Measurements from ENCODE around the gene CACFD1.
"Not testable (repeated sequence)": the region's sequence is repeated elsewhere in the genome, so short reads cannot be mapped to it uniquely, and the experiment has no call there.

CACFD1 gene

GRCh38 chr9:133445293-133445969 lies 14.3 kb upstream of the CACFD1 start:
- Histone ChIP-seq H3K9ac (peak overlapping the region in 1 of 11 experiments; percentile 10; a peak in 1 of 22 replicates), H3K4me3 (no peak overlapping the region), H4K20me1 (no peaks in the 10 kb centered on the region; a peak in 1 of 22 replicates), H3K36me3 (no peaks in the 10 kb centered on the region), H3K27me3 (no peaks in the 10 kb centered on the region), H3K4me1 (peaks cover 21 to 52% (median 36%) of the 10 kb centered on the region in 10 experiments), H3K9me3 (replicated peaks in 1 of 11) (no peaks in the 10 kb centered on the region), H3K27ac (no peak overlapping the region), H3K4me2 (0 out of 22 replicates have a peak overlapping the region, but pooled peaks of 1 of the 11 experiments have one; percentile 8)
- TF ChIP-seq Cebpa-rat (IDR thresholded peaks at IDR 0.05) = no peak

- no peaks in the 10 kb centered on the region; a peak in 1 of 22 replicates for H4K20me1 ChIP-seq
- TF ChIP-seq Cebpa-rat (IDR thresholded peaks at IDR 0.05) = no peak
- no peaks in the 10 kb centered on the region for H3K9me3 ChIP-seq (replicated peaks in 1 of 11)
- H3K27me3 ChIP-seq = no peaks in the 10 kb centered on the region
- no peaks in the 10 kb centered on the region for H3K36me3 ChIP-seq
- peaks cover 0 to 22% (median 5%) of the 10 kb centered on the region in 10 experiments; a peak in 12 of 20 replicates for H3K4me1 ChIP-seq
- no peak overlapping the region for H3K4me3 ChIP-seq
- H3K4me2 ChIP-seq = no peak overlapping the region
- H3K9ac ChIP-seq = no peak overlapping the region
- no peak overlapping the region for H3K27ac ChIP-seq
These were observed 11.2 kb upstream of the CACFD1 start for GRCh38 chr9:133448487-133448972.

- Histone ChIP-seq H3K4me3 (no peak overlapping the region), H3K27ac (no peak overlapping the region), H3K27me3 (no peaks in the 10 kb centered on the region), H3K36me3 (no peaks in the 10 kb centered on the region), H3K9me3 (replicated peaks in 1 of 11) (no peaks in the 10 kb centered on the region), H4K20me1 (peaks cover 0 to 8% (median 0%) of the 10 kb centered on the region in 11 experiments; a peak in 1 of 22 replicates), H3K4me1 (peaks cover 0 to 24% (median 13%) of the 10 kb centered on the region in 10 experiments; a peak in 15 of 20 replicates), H3K9ac (no peak overlapping the region), H3K4me2 (no peak overlapping the region)
- no peak for TF ChIP-seq Cebpa-rat (IDR thresholded peaks at IDR 0.05)
These were observed 10.0 kb upstream of the CACFD1 start for GRCh38 chr9:133449760-133450159.

- H3K4me1 ChIP-seq = peaks cover 0 to 27% (median 15%) of the 10 kb centered on the region in 10 experiments; a peak in 15 of 20 replicates
- H3K27ac ChIP-seq; H3K36me3 ChIP-seq; H3K9ac ChIP-seq; H3K4me2 ChIP-seq; H3K27me3 ChIP-seq; H4K20me1 ChIP-seq; H3K9me3 ChIP-seq (replicated peaks in 1 of 11); H3K4me3 ChIP-seq: not testable (repeated sequence)
These were observed 7.9 kb upstream of the CACFD1 start for GRCh38 chr9:133451865-133452264.

GRCh38 chr9:133452562-133452961 lies 7.2 kb upstream of the CACFD1 start:
- peaks cover 0 to 27% (median 17%) of the 10 kb centered on the region in 10 experiments; a peak in 15 of 20 replicates for H3K4me1 ChIP-seq
- H3K27ac ChIP-seq = no peak overlapping the region
- H4K20me1 ChIP-seq = peaks cover 0 to 8% (median 0%) of the 10 kb centered on the region in 11 experiments; a peak in 1 of 22 replicates
- no peak overlapping the region for H3K4me3 ChIP-seq
- H3K27me3 ChIP-seq = no peaks in the 10 kb centered on the region
- H3K9me3 ChIP-seq (replicated peaks in 1 of 11) = no peaks in the 10 kb centered on the region
- no peak overlapping the region for H3K9ac ChIP-seq
- no peak overlapping the region for H3K4me2 ChIP-seq
- TF ChIP-seq Cebpa-rat (IDR thresholded peaks at IDR 0.05) = no peak
- no peaks in the 10 kb centered on the region for H3K36me3 ChIP-seq

GRCh38 chr9:133453651-133454050 lies 6.1 kb upstream of the CACFD1 start:
- Histone ChIP-seq H3K4me2 (peak overlapping the region in 9 of 11 experiments; percentile 24 to 87 (median 67); a peak in 16 of 22 replicates), H3K9ac (no peak overlapping the region; a peak in 1 of 22 replicates), H3K27me3 (no peaks in the 10 kb centered on the region), H3K9me3 (replicated peaks in 1 of 11) (no peaks in the 10 kb centered on the region), H3K27ac (no peak overlapping the region), H3K4me1 (peaks cover under 1 to 29% (median 19%) of the 10 kb centered on the region in 10 experiments; a peak in 18 of 20 replicates), H3K4me3 (no peak overlapping the region), H3K36me3 (no peaks in the 10 kb centered on the region), H4K20me1 (peaks cover 0 to 8% (median 0%) of the 10 kb centered on the region in 11 experiments; a peak in 1 of 22 replicates)
- TF ChIP-seq Cebpa-rat (IDR thresholded peaks at IDR 0.05) = no peak

- no peaks in the 10 kb centered on the region for H3K36me3 ChIP-seq
- peaks cover 7 to 36% (median 26%) of the 10 kb centered on the region in 10 experiments for H3K4me1 ChIP-seq
- no peaks in the 10 kb centered on the region for H3K27me3 ChIP-seq
- no peak for TF ChIP-seq Cebpa-rat (IDR thresholded peaks at IDR 0.05)
- H3K4me3 ChIP-seq = no peak overlapping the region
- H3K9ac ChIP-seq = no peak overlapping the region; a peak in 1 of 22 replicates
- no peaks in the 10 kb centered on the region for H3K9me3 ChIP-seq (replicated peaks in 1 of 11)
- peak overlapping the region in 9 of 11 experiments; percentile 24 to 87 (median 67); a peak in 17 of 22 replicates for H3K4me2 ChIP-seq
- H3K27ac ChIP-seq = no peak overlapping the region
- peaks cover 0 to 8% (median 0%) of the 10 kb centered on the region in 11 experiments; a peak in 1 of 22 replicates for H4K20me1 ChIP-seq
These were observed 5.5 kb upstream of the CACFD1 start for GRCh38 chr9:133454325-133454724.

- Histone ChIP-seq H3K27ac (no peak overlapping the region), H4K20me1 (peaks cover 0 to 8% (median 0%) of the 10 kb centered on the region in 11 experiments; a peak in 1 of 22 replicates), H3K27me3 (no peaks in the 10 kb centered on the region), H3K4me3 (no peak overlapping the region), H3K9me3 (replicated peaks in 1 of 11) (no peaks in the 10 kb centered on the region), H3K4me2 (peak overlapping the region in 8 of 11 experiments; percentile 51 to 87 (median 74); a peak in 11 of 22 replicates), H3K9ac (peak overlapping the region in 1 of 11 experiments; percentile 11; a peak in 1 of 22 replicates), H3K36me3 (no peaks in the 10 kb centered on the region), H3K4me1 (peaks cover 8 to 37% (median 27%) of the 10 kb centered on the region in 10 experiments)
- TF ChIP-seq Cebpa-rat (IDR thresholded peaks at IDR 0.05) = no peak
These were observed 4.7 kb upstream of the CACFD1 start for GRCh38 chr9:133454943-133455673.

GRCh38 chr9:133455936-133456335 lies 3.8 kb upstream of the CACFD1 start:
- no peak overlapping the region for H3K4me3 ChIP-seq
- H3K36me3 ChIP-seq = no peaks in the 10 kb centered on the region
- peak overlapping the region in 1 of 11 experiments; percentile 11; a peak in 1 of 22 replicates for H3K9ac ChIP-seq
- H3K4me2 ChIP-seq = no peak overlapping the region
- H4K20me1 ChIP-seq = peaks cover 0 to 13% (median 5%) of the 10 kb centered on the region in 11 experiments; a peak in 13 of 22 replicates
- H3K9me3 ChIP-seq (replicated peaks in 1 of 11) = no peaks in the 10 kb centered on the region
- H3K27ac ChIP-seq = no peak overlapping the region
- peaks cover 14 to 43% (median 33%) of the 10 kb centered on the region in 10 experiments for H3K4me1 ChIP-seq
- TF ChIP-seq Cebpa-rat (IDR thresholded peaks at IDR 0.05) = no peak
- H3K27me3 ChIP-seq = no peaks in the 10 kb centered on the region
